H1 (cell line): ENCODE results near the gene PRKACA. TPM values are rescaled to one million over a fixed set of nuclear protein-coding genes. Genes with fewer than 3 reads are reported as not detected.

ENCODE experiments used
- CTCF ChIA-PET: fragments of 300-600 bp; sonication (Branson Sonifier 250); formaldehyde crosslinking; loops from one replicate; lab custom pipeline; 2021; ENCODE audit not compliant: partially characterized antibody; lab: Charles Lee
- POLR2A ChIA-PET: fragments of 300-600 bp; sonication (Branson Sonifier 250); formaldehyde crosslinking; loops from one replicate; lab custom pipeline; 2021; ENCODE audit warnings: inconsistent platforms; ENCODE audit not compliant: partially characterized antibody; lab: Charles Lee
- DNase-seq, 2 experiments: peaks; one replicate each; pipeline versions ENCODE4 v3.0.0 to v3.0.0-alpha.2; 2010 to 2022; ENCODE audit warnings: low spot score in 2 of 2, low read depth in 1 of 2, mixed read lengths in 1 of 2
- FAIRE-seq: peaks from 2 replicates; lab custom pipeline; 2011; peaks lifted over from hg19 to GRCh38; lab: Jason Lieb, UNC
- H2AFZ ChIP-seq: 2 replicates; pipeline ENCODE4 v1.8.1; 2012; ENCODE audit warnings: low read length, inconsistent platforms
- H2AK5ac ChIP-seq: 2 replicates; pipeline ENCODE4 v1.6.1; 2013; ENCODE audit warnings: low read depth, low read length
- H2BK120ac ChIP-seq: replicated peaks from 2 replicates; pipeline ENCODE3; 2013; ENCODE audit warnings: low read depth, low read length, inconsistent platforms
- H2BK12ac ChIP-seq: 2 replicates; pipeline ENCODE4 v1.6.1; 2013; ENCODE audit warnings: low read depth, low read length
- H2BK15ac ChIP-seq: 2 replicates; pipeline ENCODE4 v1.6.1; 2013; ENCODE audit warnings: low read length
- H2BK20ac ChIP-seq: 2 replicates; pipeline ENCODE4 v1.6.1; 2013; ENCODE audit warnings: low read length
- H2BK5ac ChIP-seq: 2 replicates; pipeline ENCODE4 v1.6.1; 2013; ENCODE audit warnings: low read depth, low read length
- H3K14ac ChIP-seq: 2 replicates; pipeline ENCODE4 v1.6.1; 2013; ENCODE audit warnings: inconsistent platforms; ENCODE audit not compliant: insufficient read length
- H3K18ac ChIP-seq: 2 replicates; pipeline ENCODE4 v1.6.1; 2013; ENCODE audit warnings: low read length; ENCODE audit errors: extremely low read depth
- H3K23ac ChIP-seq: 2 replicates; pipeline ENCODE4 v1.6.1; 2013; ENCODE audit warnings: inconsistent platforms; ENCODE audit not compliant: insufficient read length
- H3K23me2 ChIP-seq: 2 replicates; pipeline ENCODE4 v1.6.1; 2013; ENCODE audit warnings: low read depth, low read length
- H3K27ac ChIP-seq: 2 replicates; pipeline ENCODE4 v1.6.1; 2011; ENCODE audit warnings: low read depth, low read length, inconsistent platforms
- H3K27me3 ChIP-seq, 4 experiments: replicated peaks in 1 of 4; 1 replicate in 1 of 4; 2 replicates in 3 of 4; pipeline versions ENCODE4 v1.6.1 to v1.8.1; 2011 to 2013; ENCODE audit warnings: low read length in 3 of 4, mild to moderate bottlenecking in 3 of 4, inconsistent platforms in 2 of 4, mixed read lengths in 2 of 4, moderate library complexity in 1 of 4; ENCODE audit not compliant: control insufficient read depth in 3 of 4, insufficient read depth in 3 of 4; ENCODE audit errors: extremely low read depth in 1 of 4
- H3K36me3 ChIP-seq, 4 experiments: 2 replicates each; pipeline versions ENCODE4 v1.6.1 to v1.8.1; 2011 to 2013; ENCODE audit warnings: mild to moderate bottlenecking in 4 of 4, low read length in 3 of 4, moderate library complexity in 2 of 4, control low read depth in 1 of 4, inconsistent platforms in 1 of 4; ENCODE audit not compliant: insufficient read depth in 4 of 4, control insufficient read depth in 2 of 4
- H3K4ac ChIP-seq: replicated peaks from 2 replicates; pipeline ENCODE3; 2013; ENCODE audit warnings: low read length, low read depth, mixed read lengths, inconsistent platforms; ENCODE audit not compliant: insufficient read length
- H3K4me1 ChIP-seq, 4 experiments: replicated peaks in 1 of 4; 1 replicate in 1 of 4; 2 replicates in 3 of 4; pipeline versions ENCODE4 v1.6.1 to v1.8.1; 2011 to 2013; ENCODE audit warnings: low read length in 3 of 4, inconsistent platforms in 2 of 4, mixed read lengths in 1 of 4; ENCODE audit not compliant: insufficient read depth in 4 of 4, control insufficient read depth in 3 of 4
- H3K4me2 ChIP-seq, 2 experiments: 2 replicates each; pipeline versions ENCODE4 v1.6.1 to v1.8.1; 2011 to 2013; ENCODE audit warnings: low read depth in 2 of 2, low read length in 2 of 2, control low read depth in 1 of 2, inconsistent platforms in 1 of 2, mild to moderate bottlenecking in 1 of 2; ENCODE audit not compliant: insufficient read depth in 1 of 2
- H3K4me3 ChIP-seq, 4 experiments: fragments of 200-600, 300-600 bp in 1 of 4; sonication (generic), shearing (Covaris generic), sonication (Bioruptor Twin) in 1 of 4; 2 replicates each; pipeline versions ENCODE4 v1.5.1 to v1.8.1; 2011 to 2016; ENCODE audit warnings: low read length in 4 of 4, low read depth in 3 of 4, control low read depth in 2 of 4, inconsistent platforms in 2 of 4, mild to moderate bottlenecking in 2 of 4, mixed read lengths in 1 of 4, moderate library complexity in 1 of 4; ENCODE audit not compliant: insufficient read depth in 2 of 4; ENCODE audit errors: extremely low read depth in 1 of 4
- H3K56ac ChIP-seq: replicated peaks from 2 replicates; pipeline ENCODE3; 2013; ENCODE audit warnings: low read depth, mild to moderate bottlenecking, mixed read lengths, low read length, inconsistent platforms; ENCODE audit not compliant: insufficient read length
- H3K79me1 ChIP-seq: 2 replicates; pipeline ENCODE4 v1.6.1; 2013; ENCODE audit warnings: low read depth, low read length, control low read depth
- H3K79me2 ChIP-seq, 2 experiments: 2 replicates each; pipeline versions ENCODE4 v1.6.1 to v1.8.1; 2012 to 2013; ENCODE audit warnings: low read length in 2 of 2, mild to moderate bottlenecking in 2 of 2, inconsistent platforms in 1 of 2; ENCODE audit not compliant: insufficient read depth in 2 of 2, control insufficient read depth in 1 of 2
- H3K9ac ChIP-seq, 4 experiments: replicated peaks in 1 of 4; 1 replicate in 1 of 4; 2 replicates in 3 of 4; pipeline versions ENCODE4 v1.6.1 to v1.8.1; 2011 to 2013; ENCODE audit warnings: low read depth in 3 of 4, low read length in 3 of 4, control low read depth in 2 of 4, mild to moderate bottlenecking in 2 of 4, moderate library complexity in 2 of 4, inconsistent platforms in 1 of 4; ENCODE audit errors: extremely low read depth in 1 of 4
- H3K9me3 ChIP-seq, 2 experiments: 2 replicates each; pipeline versions ENCODE4 v1.6.1 to v1.8.1; 2012 to 2013; ENCODE audit warnings: mild to moderate bottlenecking in 2 of 2, moderate library complexity in 2 of 2, control low read depth in 1 of 2, inconsistent platforms in 1 of 2, low read depth in 1 of 2, low read length in 1 of 2, mixed read lengths in 1 of 2; ENCODE audit not compliant: insufficient read depth in 2 of 2
- H4K20me1 ChIP-seq, 2 experiments: replicated peaks in 1 of 2; 2 replicates each; pipeline versions ENCODE3 to v1.8.1; 2011 to 2013; ENCODE audit warnings: inconsistent platforms in 2 of 2, low read length in 2 of 2, mild to moderate bottlenecking in 1 of 2; ENCODE audit not compliant: insufficient read depth in 2 of 2, control insufficient read depth in 1 of 2
- H4K5ac ChIP-seq: 2 replicates; pipeline ENCODE4 v1.6.1; 2013; ENCODE audit warnings: low read length, low read depth, mixed read lengths, inconsistent platforms; ENCODE audit not compliant: insufficient read length
- H4K8ac ChIP-seq: 2 replicates; pipeline ENCODE4 v1.8.0; 2013; ENCODE audit warnings: mild to moderate bottlenecking, moderate library complexity, low read length, inconsistent platforms; ENCODE audit not compliant: insufficient read depth; ENCODE audit errors: extremely low read depth
- H4K91ac ChIP-seq: replicated peaks from 2 replicates; pipeline ENCODE3; 2013; ENCODE audit warnings: low read length, mixed read lengths, inconsistent platforms; ENCODE audit not compliant: insufficient read length
- BRCA1 ChIP-seq: IDR thresholded peaks from 2 replicates; pipeline ENCODE4 v1.6.1; 2012; ENCODE audit warnings: low read depth, low read length, improper control_type of control experiment
- CREB1 ChIP-seq: IDR thresholded peaks from 2 replicates; pipeline ENCODE4 v1.6.1; 2012; ENCODE audit warnings: inconsistent platforms
- HDAC6 ChIP-seq: IDR thresholded peaks from one replicate; pipeline ENCODE4 v1.7.1; 2012; ENCODE audit warnings: low read depth, mild to moderate bottlenecking, inconsistent platforms, low read length, moderate library complexity
- JUN ChIP-seq: IDR thresholded peaks from 2 replicates; pipeline ENCODE4 v1.6.1; 2011; ENCODE audit warnings: low read depth, mild to moderate bottlenecking, improper control_type of control experiment, low read length
- MAFK ChIP-seq: IDR thresholded peaks from 2 replicates; pipeline ENCODE4 v1.6.1; 2012; ENCODE audit warnings: low read depth, mild to moderate bottlenecking, improper control_type of control experiment, low read length
- PHF8 ChIP-seq: fragments of 200-600 bp; sonication (generic); conservative IDR thresholded peaks from 2 replicates; pipeline ENCODE4 v1.7.1; 2012; ENCODE audit warnings: low read depth, mild to moderate bottlenecking, inconsistent platforms, low read length, moderate library complexity
- POLR2A ChIP-seq, 2 experiments: IDR thresholded peaks; 1 replicate in 1 of 2; 2 replicates in 1 of 2; pipeline ENCODE4 v1.6.1; 2011; ENCODE audit warnings: low read depth in 2 of 2, low read length in 2 of 2, mild to moderate bottlenecking in 2 of 2; ENCODE audit errors: control extremely low read depth in 1 of 2
- SP1 ChIP-seq: IDR thresholded peaks from 2 replicates; pipeline ENCODE4 v1.6.1; 2011; ENCODE audit warnings: low read depth, low read length
- SUZ12 ChIP-seq: fragments of 200-600 bp; sonication (generic); IDR thresholded peaks from 2 replicates; pipeline ENCODE4 v1.6.1; 2012; ENCODE audit warnings: mild to moderate bottlenecking, inconsistent platforms, low read length, moderate library complexity, mixed read lengths
- TEAD4 ChIP-seq: IDR thresholded peaks from 2 replicates; pipeline ENCODE4 v1.6.1; 2012; ENCODE audit warnings: low read depth, low read length, inconsistent platforms, mixed read lengths
- WGBS, 2 experiments: shearing (Covaris generic) in 1 of 2; methylation state at CpG; one replicate each; pipeline versions ENCODE4 v1.1.6 to v1.1.7; 2013 to 2015; ENCODE audit warnings: low lambda C conversion rate in 2 of 2, mixed read lengths in 2 of 2, inconsistent platforms in 1 of 2, low coverage in 1 of 2, missing lambda C conversion rate in 1 of 2; ENCODE audit not compliant: insufficient replicate concordance in 2 of 2, insufficient coverage in 1 of 2, insufficient read length in 1 of 2; ENCODE audit errors: extremely low coverage in 1 of 2, missing lambda C conversion rate in 1 of 2; 5-methylcytosine and 5-hydroxymethylcytosine counted together
- polyA plus RNA-seq, 7 experiments: library from polyadenylated mRNA; depleted of rRNA in 3 of 7; stranded (reverse) in 5 of 7; unstranded in 2 of 7; fragments of >200 nt in 5 of 7; fragments of 200-250 nt in 2 of 7; gene quantifications; 1 replicate in 5 of 7; 2 replicates in 1 of 7; 4 replicates in 1 of 7; pipeline versions ENCODE4 v1.2.1 to v1.2.3, GENCODE V29; 2011 to 2013; ENCODE audit warnings: missing spikeins in 2 of 7, mixed read lengths in 2 of 7
- total RNA-seq: library from RNA; stranded (reverse); fragmentation: NEBNext Ultra II Directional; extraction: Animal tissue kit (Norgen Biotek cat#: 25700); gene quantifications from 2 replicates; pipeline ENCODE4 v1.2.1, GENCODE V29; 2021
- TF ChIP-seq, protein P1 (sequence below): IDR thresholded peaks from 2 replicates; pipeline ENCODE4 v1.6.1; 2011; ENCODE audit warnings: low read depth, mild to moderate bottlenecking, low read length; ENCODE audit not compliant: insufficient read depth

The PRKACA gene
- total and polyA plus RNA-seq, 2 of the 8 experiments (the other 6 are each of a cell fraction or from before 2014, with no cell fraction given): 14.2 to 48.2 TPM

GRCh38 chr19:14164724-14165493, 47.3 kb upstream of the PRKACA start:
- Histone ChIP-seq H3K23me2 (no peaks in the 10 kb centered on the region), H2BK20ac (no peak overlapping the region), H4K20me1 (peaks cover 5 to 18% of the 10 kb centered on the region in 2 experiments), H2BK15ac (no peak overlapping the region), H3K4ac (no peak overlapping the region), H3K4me3 (no peak overlapping the region), H3K9ac (no peak overlapping the region), H3K56ac (no peak overlapping the region), H4K91ac (no peak overlapping the region), H3K27ac (no peak overlapping the region; the same call in 1 of the 2 replicates), H2AFZ (no peak overlapping the region), H2AK5ac (no peak overlapping the region), H4K5ac (no peak overlapping the region), H3K23ac (no peak overlapping the region), H3K79me2 (no peaks in the 10 kb centered on the region), H2BK12ac (no peak overlapping the region), H3K4me1 (peaks cover 0 to 7% (median 4%) of the 10 kb centered on the region in 4 experiments; a peak in 3 of 7 replicates), H3K9me3 (no peaks in the 10 kb centered on the region), H3K4me2 (no peak overlapping the region), H3K14ac (no peak overlapping the region), H3K36me3 (peaks cover 6 to 38% (median 26%) of the 10 kb centered on the region in 4 experiments; a peak in 7 of 8 replicates), H3K79me1 (peaks cover 4% of the 10 kb centered on the region; the same call in 1 of the 2 replicates), H2BK5ac (no peak overlapping the region), H3K18ac (no peak overlapping the region), H3K27me3 (no peaks in the 10 kb centered on the region), H2BK120ac (no peak overlapping the region), H4K8ac (no peak overlapping the region)
- 90% methylated on average over 15 of the region's 16 CpGs; no CpG with 5 or more reads in 1 of the 2 experiments for WGBS, 2 experiments
- FAIRE-seq: no peak
- CTCF ChIA-PET: interaction anchor here (0.7 to 1.2 kb wide), 2 partner anchors 19 to 28 kb away, joined by 3 read pairs; partner anchors contain the start of gene ASF1B
- POLR2A ChIA-PET: interaction anchor here (0.6 to 2.2 kb wide), 5 partner anchors 9 to 313 kb away, joined by 3 to 10 read pairs (median 3); partner anchors contain the start of gene ASF1B
- DNase-seq: no peak
- TF ChIP-seq, protein P1, sequence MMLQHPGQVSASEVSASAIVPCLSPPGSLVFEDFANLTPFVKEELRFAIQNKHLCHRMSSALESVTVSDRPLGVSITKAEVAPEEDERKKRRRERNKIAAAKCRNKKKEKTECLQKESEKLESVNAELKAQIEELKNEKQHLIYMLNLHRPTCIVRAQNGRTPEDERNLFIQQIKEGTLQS: no peak
- TF ChIP-seq POLR2A (IDR thresholded peaks at IDR 0.05; ENCODE audit: control extremely low read depth in 1 of 2, low read depth in 2 of 2, low read length in 2 of 2) (no peak), MAFK (no peak), PHF8 (no peak), BRCA1 (no peak), TEAD4 (no peak), HDAC6 (no peak), SP1 (no peak), SUZ12 (no peak), CREB1 (no peak), JUN (no peak)
